Sigmoid colon (tissue), 4 donors: ENCODE measurements around the gene FNIP1.

Source experiments
- CTCF ChIP-seq, 4 experiments: fragments of 450-650 bp in 3 of 4; fragments of 200-600 bp in 1 of 4; IDR thresholded peaks; one replicate each; pipeline ENCODE4 v1.5.1; 2016 to 2019; ENCODE audit warnings: antibody characterized with exemption in 4 of 4, mild to moderate bottlenecking in 3 of 4, moderate library complexity in 2 of 4
- EP300 ChIP-seq, 4 donors: sonication (generic); formaldehyde crosslinking; IDR thresholded peaks; one replicate each; pipeline ENCODE4 v1.6.1; 2017; ENCODE audit warnings: antibody characterized with exemption in 4 of 4

- TF ChIP-seq CTCF (IDR thresholded peaks at IDR 0.05) (no peak), EP300 (IDR thresholded peaks at IDR 0.05) (no peak)
Measured at GRCh38 chr5:131810510-131811249, 13.9 kb upstream of the FNIP1 start.
